K562 (cell line): ENCODE data around the gene KIF5A. TPM values are rescaled to one million over a fixed set of nuclear protein-coding genes. Genes with fewer than 3 reads are reported as not detected.

Experiments used
- ATAC-seq: fragments of 200-7000 bp; cut with Tn5 transposase; 3 replicates; pipeline ENCODE4 v1.9.1; 2020; ENCODE audit warnings: moderate library complexity
- BruUV-seq: library from RNA; stranded (reverse); fragments of 400-500 nt; replicated peaks from 2 replicates; lab custom pipeline; 2021; lab: Mats Ljungman, UMichigan
- CTCF ChIA-PET: fragments of 300-600 bp; formaldehyde crosslinking; extraction: SDS; loops from one replicate; lab custom pipeline; 2021; ENCODE audit warnings: low intra/inter-chr PET ratio; lab: Yijun Ruan, JAX
- POLR2A ChIA-PET: fragments of 300-600, 350-650 bp; sonication (Branson Sonifier 250); formaldehyde crosslinking; extraction: SDS; loops from one replicate; lab custom pipeline; 2021; ENCODE audit warnings: antibody characterized with exemption, inconsistent platforms; lab: Yijun Ruan, JAX
- DNase-seq, 4 experiments: peaks; one replicate each; pipeline versions ENCODE4 v3.0.0 to v3.0.0-alpha.2; 2011 to 2018; ENCODE audit warnings: low spot score in 3 of 4, mixed read lengths in 3 of 4; ENCODE audit errors: extremely low read depth in 1 of 4
- FAIRE-seq: peaks from 2 replicates; lab custom pipeline; 2011; peaks lifted over from hg19 to GRCh38; lab: Jason Lieb, UNC
- H2AFZ ChIP-seq: 2 replicates; pipeline ENCODE4 v1.6.0; 2011; ENCODE audit warnings: low read depth, low read length, control low read depth, inconsistent platforms
- H3K27ac ChIP-seq: fragments of 200-600 bp; 3 replicates; pipeline ENCODE4 v1.8.0; 2011; ENCODE audit warnings: low read depth, mild to moderate bottlenecking, control low read depth, inconsistent platforms, low read length, moderate library complexity, mixed read lengths; ENCODE audit errors: extremely low read depth
- H3K27me3 ChIP-seq, 2 experiments: fragments of 300-600 bp in 1 of 2; 2 replicates in 1 of 2; 3 replicates in 1 of 2; pipeline versions ENCODE4 v1.6.0 to v1.8.0; 2011; ENCODE audit warnings: inconsistent platforms in 2 of 2, low read length in 2 of 2, mild to moderate bottlenecking in 1 of 2, mixed read lengths in 1 of 2, moderate library complexity in 1 of 2; ENCODE audit not compliant: control insufficient read depth in 2 of 2, insufficient read depth in 2 of 2
- H3K36me3 ChIP-seq: fragments of 300-600 bp; 3 replicates; pipeline ENCODE4 v1.8.0; 2011; ENCODE audit warnings: mild to moderate bottlenecking, low read length, inconsistent platforms; ENCODE audit not compliant: control insufficient read depth, insufficient read depth
- H3K4me1 ChIP-seq, 2 experiments: fragments of 200-600 bp in 1 of 2; replicated peaks in 1 of 2; 2 replicates in 1 of 2; 3 replicates in 1 of 2; pipeline versions ENCODE4 v1.5.1 to v1.8.0; 2011; ENCODE audit warnings: inconsistent platforms in 2 of 2, low read length in 2 of 2, mild to moderate bottlenecking in 1 of 2, mixed read lengths in 1 of 2, moderate library complexity in 1 of 2; ENCODE audit not compliant: control insufficient read depth in 2 of 2, insufficient read depth in 2 of 2
- H3K4me2 ChIP-seq: 2 replicates; pipeline ENCODE4 v1.6.1; 2011; ENCODE audit warnings: low read length, control low read depth, inconsistent platforms, mixed read lengths; ENCODE audit not compliant: insufficient read depth
- H3K4me3 ChIP-seq: fragments of 200-600 bp; sonication (generic), shearing (Covaris generic); 2 replicates; pipeline ENCODE4 v1.5.1; 2016; ENCODE audit warnings: control low read depth, inconsistent platforms
- H3K79me2 ChIP-seq: fragments of 200-600 bp; 3 replicates; pipeline ENCODE4 v1.8.0; 2011; ENCODE audit warnings: low read length, inconsistent platforms; ENCODE audit not compliant: control insufficient read depth, insufficient read depth
- H3K9ac ChIP-seq, 2 experiments: 2 replicates each; pipeline versions ENCODE4 v1.6.0 to v1.6.1; 2011; ENCODE audit warnings: low read depth in 2 of 2, low read length in 2 of 2, control low read depth in 1 of 2, inconsistent platforms in 1 of 2, mild to moderate bottlenecking in 1 of 2, mixed read lengths in 1 of 2; ENCODE audit not compliant: insufficient read depth in 1 of 2
- H3K9me1 ChIP-seq: one replicate; pipeline ENCODE4 v1.6.0; 2011; ENCODE audit warnings: inconsistent platforms, mild to moderate bottlenecking, low read length, moderate library complexity; ENCODE audit not compliant: control insufficient read depth, insufficient read depth
- H3K9me3 ChIP-seq: replicated peaks from 2 replicates; pipeline ENCODE4 v1.5.1; 2011; ENCODE audit warnings: low read depth, low read length, inconsistent platforms; ENCODE audit not compliant: control insufficient read depth, insufficient read depth
- H4K20me1 ChIP-seq: replicated peaks from 2 replicates; pipeline ENCODE4 v1.6.1; 2011; ENCODE audit warnings: low read length, inconsistent platforms, mixed read lengths; ENCODE audit not compliant: control insufficient read depth, insufficient read depth
- HMGN3 ChIP-seq: IDR thresholded peaks from 2 replicates; pipeline ENCODE4 v1.6.1; 2011; ENCODE audit warnings: borderline replicate concordance, low read depth, mild to moderate bottlenecking, mixed read lengths, low read length; ENCODE audit not compliant: insufficient read length; ENCODE audit errors: extremely low read depth
- KAT7 ChIP-seq: sonication (generic); formaldehyde crosslinking; IDR thresholded peaks from 2 replicates; pipeline ENCODE4 v1.8.0; 2022; ENCODE audit warnings: missing genetic modification reagents, mild to moderate bottlenecking, borderline replicate concordance
- MYC ChIP-seq, 2 experiments: fragments of 250-450 bp in 1 of 2; sonication (Bioruptor Pico) in 1 of 2; IDR thresholded peaks; 2 replicates each; pipeline versions ENCODE4 v1.5.1 to v1.6.1; 2012 to 2021; ENCODE audit warnings: low read depth in 2 of 2, borderline replicate concordance in 1 of 2, improper control_type of control experiment in 1 of 2, low read length in 1 of 2, mild to moderate bottlenecking in 1 of 2, moderate library complexity in 1 of 2
- SMAD4 ChIP-seq: fragments of 250-450 bp; sonication (Bioruptor Pico); conservative IDR thresholded peaks from 2 replicates; pipeline ENCODE4 v1.8.0; 2021; ENCODE audit warnings: inconsistent platforms, mild to moderate bottlenecking, moderate library complexity
- SRF ChIP-seq, 2 experiments: fragments of 250-450, 450-650 bp in 1 of 2; sonication (Bioruptor Pico) in 1 of 2; sonication (generic) in 1 of 2; formaldehyde crosslinking; IDR thresholded peaks; 2 replicates each; pipeline versions ENCODE4 v1.5.0 to v1.5.1; 2020 to 2022; ENCODE audit warnings: mild to moderate bottlenecking in 1 of 2, missing genetic modification reagents in 1 of 2
- ZBTB17 ChIP-seq: fragments of 450-650 bp; formaldehyde crosslinking; IDR thresholded peaks from 2 replicates; pipeline ENCODE4 v1.4.0; 2020; ENCODE audit warnings: mild to moderate bottlenecking
- ZKSCAN8 ChIP-seq: fragments of 200-800 bp; sonication (Bioruptor generic); IDR thresholded peaks from 2 replicates; pipeline ENCODE4 v1.6.1; 2016; ENCODE audit warnings: missing genetic modification characterization, missing compliant biosample characterization
- ZNF311 ChIP-seq: fragments of 250-450 bp; sonication (Bioruptor Pico); IDR thresholded peaks from 2 replicates; pipeline ENCODE4 v1.4.0; 2020; ENCODE audit warnings: mild to moderate bottlenecking, moderate library complexity
- WGBS: fragments of 100-300 bp; shearing (Covaris generic); methylation state at CpG from one replicate; pipeline ENCODE4 v1.1.6; 2016; ENCODE audit warnings: low coverage, mixed read lengths; ENCODE audit not compliant: insufficient coverage; ENCODE audit errors: missing lambda C conversion rate; 5-methylcytosine and 5-hydroxymethylcytosine counted together
- in situ Hi-C: fragments of 300-500 bp; cut with MboI; formaldehyde crosslinking; loops from 4 replicates; pipeline ENCODE4 v1.15.0; 2018; ENCODE audit warnings: inconsistent platforms, mixed read lengths
- intact Hi-C: fragments of 100-400 bp; cut with micrococcal nuclease; formaldehyde crosslinking; loops from 2 replicates; pipeline ENCODE4 v1.14.2; 2022
- polyA plus RNA-seq, 8 experiments: library from polyadenylated mRNA; depleted of rRNA in 4 of 8; stranded (reverse) in 5 of 8; unstranded in 3 of 8; fragments of >200 nt; fragmentation: Nextera tagmentation in 2 of 8; fragmentation: Illumina TruSeq in 1 of 8; extraction: Ambion mirVana in 2 of 8; extraction: Trizol in 1 of 8; gene quantifications; 2 replicates each; pipeline versions ENCODE4 v1.2.1 to v1.2.3, GENCODE V29; 2011 to 2014; ENCODE audit warnings: inconsistent platforms in 1 of 8, missing spikeins in 1 of 8
- total RNA-seq, 7 experiments: library from RNA; depleted of rRNA in 6 of 7; stranded (reverse); fragments of >200 nt in 6 of 7; fragmentation: Illumina TruSeq in 2 of 7; extraction: Trizol in 2 of 7; gene quantifications; 2 replicates each; pipeline versions ENCODE4 v1.2.1 to v1.2.3, GENCODE V29; 2011 to 2021; ENCODE audit warnings: low replicate concordance in 1 of 7
- TF ChIP-seq, protein P1 (sequence below), 3 experiments: IDR thresholded peaks in 2 of 3; conservative IDR thresholded peaks in 1 of 3; 2 replicates each; pipeline ENCODE4 v1.5.1; 2011 to 2012; ENCODE audit warnings: low read length in 3 of 3, mild to moderate bottlenecking in 3 of 3, control low read depth in 2 of 3, improper control_type of control experiment in 1 of 3, inconsistent platforms in 1 of 3, low read depth in 1 of 3, mixed read lengths in 1 of 3, moderate library complexity in 1 of 3; ENCODE audit not compliant: insufficient read depth in 2 of 3
- TF ChIP-seq, protein P2 (sequence below): sonication (generic); formaldehyde crosslinking; IDR thresholded peaks from 2 replicates; pipeline ENCODE4 v1.8.1; 2023; ENCODE audit warnings: mild to moderate bottlenecking, missing genetic modification reagents
- TF ChIP-seq, protein P3 (sequence below): fragments of 250-450 bp; sonication (Bioruptor Pico); IDR thresholded peaks from 2 replicates; pipeline ENCODE4 v1.5.0; 2021; ENCODE audit warnings: mild to moderate bottlenecking, moderate library complexity

Gene KIF5A
- total and polyA plus RNA-seq, 9 of the 15 experiments (the other 6 are each of a cell fraction or from before 2014, with no cell fraction given) = 3.4 to 17.7 (median 8.0) TPM

DNA sequence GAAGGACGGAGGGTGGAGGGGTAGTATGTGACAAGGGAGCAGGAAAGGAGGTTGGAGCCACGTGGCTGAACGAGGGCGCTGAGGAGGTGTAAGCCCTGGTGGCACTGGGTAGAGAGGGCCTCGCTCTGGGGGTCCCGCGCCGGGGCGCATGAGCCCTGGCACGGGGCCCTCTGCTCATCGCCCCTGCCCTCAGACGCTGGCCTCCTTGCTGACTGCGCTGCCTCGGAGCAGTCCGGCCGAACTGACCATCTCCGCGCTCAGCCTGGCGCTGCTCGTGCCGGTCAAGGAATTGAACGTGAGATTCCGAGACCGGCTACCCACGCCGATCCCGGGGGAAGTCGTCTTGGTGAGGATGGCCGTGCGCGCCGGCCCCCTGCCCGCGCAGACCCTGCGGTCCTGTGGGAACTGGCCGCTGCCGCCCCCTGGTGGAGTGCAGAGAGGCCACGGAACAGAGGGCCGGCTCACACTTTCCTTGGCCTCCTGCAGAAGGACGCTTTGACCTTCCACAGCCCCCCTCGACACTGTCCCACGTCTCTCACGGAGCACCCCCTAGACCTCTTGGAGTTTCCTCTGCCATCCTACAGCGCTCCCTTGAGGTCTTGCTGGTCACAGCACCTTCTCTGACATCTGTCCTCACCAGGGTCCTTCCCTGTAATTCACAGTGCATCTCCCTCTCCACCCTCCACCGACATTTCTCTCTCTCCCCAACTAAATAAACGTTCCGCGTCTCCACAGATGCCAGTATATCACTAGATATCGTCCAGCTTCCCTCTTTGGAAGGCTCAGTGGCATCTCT lies 71.9 kb downstream of the KIF5A start:
- Histone ChIP-seq H3K36me3 (peaks cover 9% of the 10 kb centered on the region; the same call in 1 of the 3 replicates), H3K9me1 (no peaks in the 10 kb centered on the region), H3K4me1 (peaks cover 27 to 41% of the 10 kb centered on the region in 2 experiments), H4K20me1 (no peaks in the 10 kb centered on the region), H2AFZ (peak overlapping the region; percentile 94), H3K27me3 (no peaks in the 10 kb centered on the region), H3K9ac (peak overlapping the region; percentile 27 to 90; a peak in 3 of 4 replicates), H3K4me3 (peak overlapping the region; percentile 30), H3K4me2 (peak overlapping the region; percentile 76), H3K27ac (no peak overlapping the region), H3K79me2 (no peaks in the 10 kb centered on the region), H3K9me3 (no peaks in the 10 kb centered on the region)
- WGBS = 5% methylated on average over 39 of the region's 49 CpGs
- POLR2A ChIA-PET = interaction anchor here (0.9 to 1.4 kb wide), 5 partner anchors 9 to 105 kb away, joined by 3 to 5 read pairs (median 4); partner anchors contain the start of genes ARHGEF25, B4GALNT1 and DDIT3
- CTCF ChIA-PET = interaction anchor here (0.7 to 2.7 kb wide), 2 partner anchors 11 to 39 kb away, joined by 3 to 36 read pairs; no protein-coding TSS in a partner anchor
- FAIRE-seq (peak; percentile 91), ATAC-seq (peak; percentile 93), DNase-seq (peak; percentile 75 to 87 (median 86))
- intact Hi-C loops = loop anchor here (1.0 to 5.0 kb wide), 2 partner anchors 38 to 99 kb away; partner anchors contain the start of genes DDIT3 and MBD6
- no TSS peak for BruUV-seq
- in situ Hi-C loops = no loop called here
- peak in 1 of 2 experiments; percentile 41; a peak in 1 of 4 replicates for TF ChIP-seq SRF (CRISPR knock-in tag; IDR thresholded peaks at IDR 0.05)
- TF ChIP-seq, protein P1, sequence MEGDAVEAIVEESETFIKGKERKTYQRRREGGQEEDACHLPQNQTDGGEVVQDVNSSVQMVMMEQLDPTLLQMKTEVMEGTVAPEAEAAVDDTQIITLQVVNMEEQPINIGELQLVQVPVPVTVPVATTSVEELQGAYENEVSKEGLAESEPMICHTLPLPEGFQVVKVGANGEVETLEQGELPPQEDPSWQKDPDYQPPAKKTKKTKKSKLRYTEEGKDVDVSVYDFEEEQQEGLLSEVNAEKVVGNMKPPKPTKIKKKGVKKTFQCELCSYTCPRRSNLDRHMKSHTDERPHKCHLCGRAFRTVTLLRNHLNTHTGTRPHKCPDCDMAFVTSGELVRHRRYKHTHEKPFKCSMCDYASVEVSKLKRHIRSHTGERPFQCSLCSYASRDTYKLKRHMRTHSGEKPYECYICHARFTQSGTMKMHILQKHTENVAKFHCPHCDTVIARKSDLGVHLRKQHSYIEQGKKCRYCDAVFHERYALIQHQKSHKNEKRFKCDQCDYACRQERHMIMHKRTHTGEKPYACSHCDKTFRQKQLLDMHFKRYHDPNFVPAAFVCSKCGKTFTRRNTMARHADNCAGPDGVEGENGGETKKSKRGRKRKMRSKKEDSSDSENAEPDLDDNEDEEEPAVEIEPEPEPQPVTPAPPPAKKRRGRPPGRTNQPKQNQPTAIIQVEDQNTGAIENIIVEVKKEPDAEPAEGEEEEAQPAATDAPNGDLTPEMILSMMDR (IDR thresholded peaks at IDR 0.05 in 2 of 3, conservative IDR thresholded peaks at IDR 0.05 in 1 of 3; ENCODE audit: insufficient read depth in 2 of 3, low read depth in 1 of 3, low read length in 3 of 3) = peak; percentile 81 to 95 (median 92)
- TF ChIP-seq, protein P2, sequence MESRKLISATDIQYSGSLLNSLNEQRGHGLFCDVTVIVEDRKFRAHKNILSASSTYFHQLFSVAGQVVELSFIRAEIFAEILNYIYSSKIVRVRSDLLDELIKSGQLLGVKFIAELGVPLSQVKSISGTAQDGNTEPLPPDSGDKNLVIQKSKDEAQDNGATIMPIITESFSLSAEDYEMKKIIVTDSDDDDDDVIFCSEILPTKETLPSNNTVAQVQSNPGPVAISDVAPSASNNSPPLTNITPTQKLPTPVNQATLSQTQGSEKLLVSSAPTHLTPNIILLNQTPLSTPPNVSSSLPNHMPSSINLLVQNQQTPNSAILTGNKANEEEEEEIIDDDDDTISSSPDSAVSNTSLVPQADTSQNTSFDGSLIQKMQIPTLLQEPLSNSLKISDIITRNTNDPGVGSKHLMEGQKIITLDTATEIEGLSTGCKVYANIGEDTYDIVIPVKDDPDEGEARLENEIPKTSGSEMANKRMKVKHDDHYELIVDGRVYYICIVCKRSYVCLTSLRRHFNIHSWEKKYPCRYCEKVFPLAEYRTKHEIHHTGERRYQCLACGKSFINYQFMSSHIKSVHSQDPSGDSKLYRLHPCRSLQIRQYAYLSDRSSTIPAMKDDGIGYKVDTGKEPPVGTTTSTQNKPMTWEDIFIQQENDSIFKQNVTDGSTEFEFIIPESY (CRISPR knock-in tag) = peak; percentile 2; the same call in 1 of the 2 replicates
- TF ChIP-seq, protein P3, sequence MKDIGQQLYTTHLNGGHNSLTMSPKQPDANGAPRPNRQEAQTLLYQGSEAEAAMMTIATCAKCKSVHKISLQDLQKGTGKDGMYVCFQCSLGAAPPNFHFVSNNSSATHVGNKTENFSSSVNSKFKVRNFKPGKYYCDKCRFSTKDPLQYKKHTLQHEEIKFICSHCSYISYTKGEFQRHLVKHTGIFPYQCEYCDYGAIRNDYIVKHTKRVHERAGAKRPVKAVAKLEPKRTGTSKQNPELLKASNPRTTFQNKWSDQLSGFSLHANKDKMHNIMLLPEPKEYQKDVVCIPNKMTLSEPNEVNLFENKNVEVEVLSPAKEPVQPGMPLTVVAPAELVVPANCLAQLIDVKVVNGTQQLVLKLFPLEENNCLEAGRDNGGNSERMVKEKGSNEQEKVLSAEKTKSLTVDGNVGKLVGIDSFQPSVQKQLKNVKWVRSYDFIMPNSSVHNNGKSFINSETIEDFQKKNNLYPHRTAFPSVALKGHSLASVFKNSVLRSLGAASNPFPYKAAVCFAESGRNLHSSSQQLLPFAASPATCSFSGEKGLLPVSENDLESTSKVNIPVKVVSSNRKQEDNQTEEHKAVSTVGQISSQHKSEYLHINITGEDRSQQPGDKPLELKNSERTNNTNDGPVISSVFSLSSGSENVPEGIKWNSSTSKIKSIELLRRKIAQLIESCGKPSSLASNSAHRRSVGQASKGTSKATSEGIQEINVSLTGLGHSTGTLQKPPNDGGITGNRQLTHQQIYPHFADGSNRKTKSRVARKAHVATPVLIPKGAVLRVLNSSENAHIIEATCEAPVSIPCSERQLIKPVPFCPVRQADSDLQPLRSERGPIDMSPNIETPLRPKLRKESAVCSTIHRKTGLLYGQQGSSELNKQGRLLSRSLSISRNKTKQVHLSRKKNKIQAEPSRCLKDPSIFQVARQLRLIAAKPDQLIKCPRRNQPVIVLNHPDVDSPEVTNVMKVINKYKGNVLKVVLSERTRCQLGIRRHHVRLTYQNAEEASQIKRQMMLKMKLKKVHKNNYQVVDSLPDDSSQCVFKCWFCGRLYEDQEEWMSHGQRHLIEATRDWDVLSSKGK (CRISPR knock-in tag) = no peak
- peak; percentile 46; the same call in 1 of the 2 replicates for TF ChIP-seq ZBTB17 (CRISPR knock-in tag)
- TF ChIP-seq ZKSCAN8 (CRISPR knock-in tag) = no peak
- TF ChIP-seq HMGN3 = peak; percentile 66
- TF ChIP-seq KAT7 = 0 out of 2 replicates have a peak, but pooled peaks have one; percentile 77
- TF ChIP-seq SMAD4 (CRISPR knock-in tag) = 0 out of 2 replicates have a peak, but pooled peaks have one; percentile 60
- no peak for TF ChIP-seq ZNF311
- TF ChIP-seq MYC (IDR thresholded peaks at IDR 0.05; ENCODE audit: low read depth, low read length) = no peak
- no peak for TF ChIP-seq MYC (CRISPR knock-in tag; IDR thresholded peaks at IDR 0.05; ENCODE audit: borderline replicate concordance, low read depth)
